H9 (cell line): ENCODE measurements around the gene TGFBR2. TPM values are rescaled to one million over a fixed set of nuclear protein-coding genes. Genes with fewer than 3 reads are reported as not detected.

ENCODE experiments used
- DNase-seq: peaks from one replicate; pipeline ENCODE4 v3.0.0-alpha.2; 2017
- H2AFZ ChIP-seq: one replicate; pipeline ENCODE4 v1.6.1; 2013; ENCODE audit warnings: mild to moderate bottlenecking, low read length, control low read depth, moderate library complexity
- H2AK5ac ChIP-seq: 2 replicates; pipeline ENCODE4 v1.6.1; 2013; ENCODE audit warnings: low read length, control low read depth, mixed read lengths; ENCODE audit not compliant: insufficient read length
- H2BK120ac ChIP-seq: one replicate; pipeline ENCODE4 v1.6.1; 2013; ENCODE audit warnings: low read depth, mild to moderate bottlenecking, low read length, control low read depth, inconsistent platforms; ENCODE audit not compliant: poor library complexity, severe bottlenecking
- H2BK12ac ChIP-seq: 2 replicates; pipeline ENCODE4 v1.6.1; 2013; ENCODE audit warnings: low read length, control low read depth, mixed read lengths, low read depth; ENCODE audit not compliant: insufficient read length
- H2BK15ac ChIP-seq: 2 replicates; pipeline ENCODE4 v1.6.1; 2013; ENCODE audit warnings: low read depth, low read length, control low read depth
- H2BK20ac ChIP-seq: one replicate; pipeline ENCODE4 v1.6.1; 2013; ENCODE audit warnings: low read depth, mild to moderate bottlenecking, low read length, control low read depth, inconsistent platforms; ENCODE audit not compliant: poor library complexity, severe bottlenecking
- H2BK5ac ChIP-seq: 2 replicates; pipeline ENCODE4 v1.6.1; 2013; ENCODE audit warnings: low read length, control low read depth, mixed read lengths; ENCODE audit not compliant: insufficient read length
- H3K14ac ChIP-seq: 2 replicates; pipeline ENCODE4 v1.6.1; 2013; ENCODE audit warnings: low read length, control low read depth; ENCODE audit not compliant: insufficient read depth
- H3K18ac ChIP-seq: 2 replicates; pipeline ENCODE4 v1.6.1; 2013; ENCODE audit warnings: low read depth, mild to moderate bottlenecking, mixed read lengths, low read length, control low read depth; ENCODE audit not compliant: insufficient read length
- H3K23ac ChIP-seq: 2 replicates; pipeline ENCODE4 v1.6.1; 2013; ENCODE audit warnings: low read length, control low read depth, mixed read lengths, low read depth; ENCODE audit not compliant: insufficient read length
- H3K23me2 ChIP-seq: 2 replicates; pipeline ENCODE4 v1.6.1; 2013; ENCODE audit warnings: low read depth, mild to moderate bottlenecking, mixed read lengths, low read length, control low read depth; ENCODE audit not compliant: insufficient read length, poor library complexity, severe bottlenecking
- H3K27ac ChIP-seq: 2 replicates; pipeline ENCODE4 v1.5.1; 2013; ENCODE audit warnings: low read length, control low read depth, mixed read lengths, low read depth; ENCODE audit not compliant: insufficient read length
- H3K27me3 ChIP-seq: 2 replicates; pipeline ENCODE4 v1.6.1; 2013; ENCODE audit warnings: low read length, control low read depth, inconsistent platforms; ENCODE audit not compliant: insufficient read depth
- H3K4ac ChIP-seq: 2 replicates; pipeline ENCODE4 v1.6.1; 2013; ENCODE audit warnings: low read depth, mild to moderate bottlenecking, control low read depth, inconsistent platforms, low read length, moderate library complexity
- H3K4me1 ChIP-seq: 2 replicates; pipeline ENCODE4 v1.6.1; 2013; ENCODE audit warnings: low read length, control low read depth, inconsistent platforms; ENCODE audit not compliant: insufficient read depth
- H3K4me2 ChIP-seq: 2 replicates; pipeline ENCODE4 v1.6.1; 2013; ENCODE audit warnings: low read length, control low read depth, mixed read lengths; ENCODE audit not compliant: insufficient read length, insufficient read depth
- H3K56ac ChIP-seq: 2 replicates; pipeline ENCODE4 v1.6.1; 2013; ENCODE audit warnings: low read depth, mild to moderate bottlenecking, mixed read lengths, low read length, control low read depth; ENCODE audit not compliant: insufficient read length
- H3K79me1 ChIP-seq: 2 replicates; pipeline ENCODE4 v1.6.1; 2013; ENCODE audit warnings: low read depth, mild to moderate bottlenecking, moderate library complexity, low read length, control low read depth, inconsistent platforms; ENCODE audit not compliant: insufficient read depth, poor library complexity, severe bottlenecking
- H3K79me2 ChIP-seq: 2 replicates; pipeline ENCODE4 v1.6.1; 2013; ENCODE audit warnings: low read length, control low read depth, inconsistent platforms; ENCODE audit not compliant: insufficient read depth
- H3K9ac ChIP-seq: 2 replicates; pipeline ENCODE4 v1.6.1; 2013; ENCODE audit warnings: low read length, control low read depth, mixed read lengths; ENCODE audit not compliant: insufficient read length; ENCODE audit errors: extremely low read depth
- H3K9me3 ChIP-seq: one replicate; pipeline ENCODE4 v1.6.1; 2013; ENCODE audit warnings: low read depth, low read length, inconsistent platforms; ENCODE audit not compliant: control insufficient read depth
- H3T11ph ChIP-seq: one replicate; pipeline ENCODE4 v1.6.1; 2013; ENCODE audit warnings: mild to moderate bottlenecking, low read length, control low read depth, inconsistent platforms
- H4K20me1 ChIP-seq: one replicate; pipeline ENCODE4 v1.6.1; 2013; ENCODE audit not compliant: control insufficient read depth, insufficient read length, insufficient read depth
- H4K5ac ChIP-seq: 2 replicates; pipeline ENCODE4 v1.6.1; 2013; ENCODE audit warnings: low read depth, mild to moderate bottlenecking, mixed read lengths, low read length, control low read depth; ENCODE audit not compliant: insufficient read length
- H4K8ac ChIP-seq: replicated peaks from 2 replicates; pipeline ENCODE4 v1.6.1; 2013; ENCODE audit warnings: low read length, control low read depth, mixed read lengths, low read depth; ENCODE audit not compliant: insufficient read length
- H4K91ac ChIP-seq: 2 replicates; pipeline ENCODE4 v1.6.1; 2013; ENCODE audit warnings: low read depth, mild to moderate bottlenecking, moderate library complexity, mixed read lengths, low read length, control low read depth; ENCODE audit not compliant: insufficient read length
- H3K27ac Mint-ChIP-seq, 3 experiments: 2 replicates in 2 of 3; 3 replicates in 1 of 3; pipeline ENCODE4 v1.8.0; 2020 to 2021; ENCODE audit warnings: mixed read lengths in 3 of 3, mild to moderate bottlenecking in 1 of 3, moderate library complexity in 1 of 3
- H3K27me3 Mint-ChIP-seq: 2 replicates; pipeline ENCODE4 v1.8.0; 2021; ENCODE audit warnings: low read depth, mild to moderate bottlenecking, moderate library complexity, mixed read lengths
- H3K36me3 Mint-ChIP-seq, 3 experiments: 2 replicates in 2 of 3; 3 replicates in 1 of 3; pipeline ENCODE4 v1.8.0; 2020 to 2021; ENCODE audit warnings: low read depth in 3 of 3, mixed read lengths in 3 of 3; ENCODE audit not compliant: insufficient read depth in 1 of 3
- H3K4me1 Mint-ChIP-seq, 2 experiments: 2 replicates each; pipeline ENCODE4 v1.8.0; 2020; ENCODE audit warnings: mixed read lengths in 2 of 2
- H3K4me3 Mint-ChIP-seq, 2 experiments: 2 replicates in 1 of 2; 3 replicates in 1 of 2; pipeline ENCODE4 v1.8.0; 2020 to 2021; ENCODE audit warnings: mild to moderate bottlenecking in 2 of 2, mixed read lengths in 2 of 2, moderate library complexity in 1 of 2
- H3K9me3 Mint-ChIP-seq, 2 experiments: 2 replicates in 1 of 2; 3 replicates in 1 of 2; pipeline ENCODE4 v1.8.0; 2020; ENCODE audit warnings: mild to moderate bottlenecking in 2 of 2, mixed read lengths in 2 of 2, moderate library complexity in 1 of 2
- CTCF ChIP-seq: fragments of 200-600 bp; sonication (generic); conservative IDR thresholded peaks from 3 replicates; pipeline ENCODE4 v1.8.0; 2021; ENCODE audit warnings: antibody characterized with exemption, mild to moderate bottlenecking
- WGBS: extraction: QIAGEN DNeasy Blood & Tissue Kit; methylation state at CpG from one replicate; pipeline ENCODE4 v1.1.7; 2013; ENCODE audit warnings: missing lambda C conversion rate, low lambda C conversion rate, mixed read lengths; ENCODE audit not compliant: insufficient read length; ENCODE audit errors: extremely low coverage; 5-methylcytosine and 5-hydroxymethylcytosine counted together
- total RNA-seq: library from RNA; stranded (reverse); gene quantifications from 2 replicates; pipeline ENCODE4 v1.2.1, GENCODE V29; 2021

Gene TGFBR2
- total RNA-seq, 1 experiment from 2014 or later: 10.6 TPM

GRCh38 chr3:30585654-30586053, 20.7 kb upstream of the TGFBR2 start:
- no peak overlapping the region for H3K9ac ChIP-seq
- H2AFZ ChIP-seq: no peak overlapping the region
- H4K20me1 ChIP-seq: no peaks in the 10 kb centered on the region
- Mint-ChIP-seq H3K4me1 (peaks cover 13 to 14% of the 10 kb centered on the region in 2 experiments), H3K27ac (no peak overlapping the region; a peak in 1 of 7 replicates), H3K9me3 (peaks cover 0 to 4% of the 10 kb centered on the region in 2 experiments; a peak in 1 of 5 replicates), H3K36me3 (no peaks in the 10 kb centered on the region), H3K4me3 (no peak overlapping the region), H3K27me3 (no peaks in the 10 kb centered on the region; the same call in 1 of the 2 replicates)
- H3K4me2 ChIP-seq: no peak overlapping the region
- no peak overlapping the region for H2AK5ac ChIP-seq
- no peak overlapping the region for H2BK12ac ChIP-seq
- TF ChIP-seq CTCF: no peak
- no peak overlapping the region for H3K27ac ChIP-seq
- H2BK120ac ChIP-seq: no peak overlapping the region
- H3K79me2 ChIP-seq: no peaks in the 10 kb centered on the region
- H2BK5ac ChIP-seq: no peak overlapping the region
- H3K79me1 ChIP-seq: no peaks in the 10 kb centered on the region
- H3K14ac ChIP-seq: no peak overlapping the region
- no peak overlapping the region for H4K91ac ChIP-seq
- no peak overlapping the region for H3K56ac ChIP-seq
- no peak overlapping the region for H2BK15ac ChIP-seq
- no peak overlapping the region for H3K4ac ChIP-seq
- no peak overlapping the region for H3K23ac ChIP-seq
- H3K23me2 ChIP-seq: no peaks in the 10 kb centered on the region
- H2BK20ac ChIP-seq: no peak overlapping the region
- H3T11ph ChIP-seq: no peak overlapping the region
- no peak overlapping the region for H4K5ac ChIP-seq
- no peak for DNase-seq
- H3K27me3 ChIP-seq: no peaks in the 10 kb centered on the region
- no CpG with 5 or more reads among the region's 4 CpGs for WGBS
- no peak overlapping the region for H4K8ac ChIP-seq
- H3K4me1 ChIP-seq: peaks cover 6% of the 10 kb centered on the region; the same call in 1 of the 2 replicates
- no peaks in the 10 kb centered on the region for H3K9me3 ChIP-seq
- H3K18ac ChIP-seq: no peak overlapping the region
